ENCODE results near the gene MRAP2. TPM values are rescaled to one million over a fixed set of nuclear protein-coding genes. Genes with fewer than 3 reads are reported as not detected.
"Not testable (repeated sequence)": the region's sequence is repeated elsewhere in the genome, so short reads cannot be mapped to it uniquely, and the experiment has no call there.

The MRAP2 gene
- total and polyA plus RNA-seq, 5 experiments from 2014 or later = not detected

- H3K27me3 Mint-ChIP-seq, DNase-seq, POLR2A ChIA-PET, H3K27ac Mint-ChIP-seq, ATAC-seq, H3K4me3 Mint-ChIP-seq, H3K4me1 Mint-ChIP-seq: not testable (repeated sequence)
- Mint-ChIP-seq H3K36me3 (peaks cover 21 to 49% (median 23%) of the 10 kb centered on the region in 3 donors), H3K9me3 (peaks cover 0 to 30% (median 9%) of the 10 kb centered on the region in 9 donors)
Measured at GRCh38 chr6:84133385-84133784, 99.8 kb downstream of the MRAP2 start.

- H3K4me1 Mint-ChIP-seq = no peaks in the 10 kb centered on the region
Measured at GRCh38 chr6:84135291-84135690, 101.7 kb downstream of the MRAP2 start.

GRCh38 chr6:84136364-84137050 lies 102.9 kb downstream of the MRAP2 start:
- POLR2A ChIA-PET = no interaction called here
- no peaks in the 10 kb centered on the region for H3K4me1 Mint-ChIP-seq
- no peak for ATAC-seq
- peaks cover 22 to 69% (median 45%) of the 10 kb centered on the region in 3 donors for H3K36me3 Mint-ChIP-seq
- no peaks in the 10 kb centered on the region for H3K27me3 Mint-ChIP-seq
- H3K27ac Mint-ChIP-seq = no peak overlapping the region
- no peak overlapping the region for H3K4me3 Mint-ChIP-seq
- DNase-seq = no peak
- peaks cover 0 to 14% (median 4%) of the 10 kb centered on the region in 9 donors for H3K9me3 Mint-ChIP-seq

More at GRCh38 chr6:84135291-84135690, 101.7 kb downstream of the MRAP2 start:
- Mint-ChIP-seq H3K4me3 (no peak overlapping the region), H3K27me3 (no peaks in the 10 kb centered on the region), H3K36me3 (peaks cover 20 to 67% (median 37%) of the 10 kb centered on the region in 3 donors), H3K9me3 (peaks cover 0 to 26% (median 9%) of the 10 kb centered on the region in 9 donors), H3K27ac (no peak overlapping the region)
- ATAC-seq (no peak), DNase-seq (no peak)
- POLR2A ChIA-PET = no interaction called here

GRCh38 chr6:84137051-84137375 lies 103.4 kb downstream of the MRAP2 start:
- POLR2A ChIA-PET = no interaction called here
- no peak overlapping the region for H3K4me3 Mint-ChIP-seq
- no peak for DNase-seq
- no peaks in the 10 kb centered on the region for H3K4me1 Mint-ChIP-seq
- ATAC-seq = no peak
- peaks cover 0 to 9% (median 4%) of the 10 kb centered on the region in 9 donors for H3K9me3 Mint-ChIP-seq
- H3K36me3 Mint-ChIP-seq = peaks cover 27 to 72% (median 50%) of the 10 kb centered on the region in 3 donors
- H3K27ac Mint-ChIP-seq = no peak overlapping the region
- no peaks in the 10 kb centered on the region for H3K27me3 Mint-ChIP-seq

GRCh38 chr6:84137989-84138575 lies 104.5 kb downstream of the MRAP2 start:
- peaks cover 0 to 3% (median 0%) of the 10 kb centered on the region in 9 donors for H3K9me3 Mint-ChIP-seq
- no peaks in the 10 kb centered on the region for H3K4me1 Mint-ChIP-seq
- no peak overlapping the region for H3K27ac Mint-ChIP-seq
- peaks cover 24 to 65% (median 56%) of the 10 kb centered on the region in 3 donors for H3K36me3 Mint-ChIP-seq
- ATAC-seq (no peak), DNase-seq (no peak)
- H3K27me3 Mint-ChIP-seq = no peaks in the 10 kb centered on the region
- POLR2A ChIA-PET = no interaction called here
- H3K4me3 Mint-ChIP-seq = no peak overlapping the region

GRCh38 chr6:84139311-84139710 lies 105.7 kb downstream of the MRAP2 start:
- Mint-ChIP-seq H3K27ac (no peak overlapping the region), H3K27me3 (no peaks in the 10 kb centered on the region), H3K36me3 (peaks cover 24 to 62% (median 60%) of the 10 kb centered on the region in 3 donors), H3K4me3 (no peak overlapping the region), H3K4me1 (no peaks in the 10 kb centered on the region), H3K9me3 (peaks cover 0 to 3% (median 0%) of the 10 kb centered on the region in 9 donors)
- no peak for ATAC-seq
- POLR2A ChIA-PET = no interaction called here
- no peak for DNase-seq

Other genes starting within 250 kb of the MRAP2 start
- not detected for gene RIPPLY2, start 180.4 kb upstream of the MRAP2 start, total RNA-seq
- not detected for gene RIPPLY2, start 180.4 kb upstream of the MRAP2 start, polyA plus RNA-seq
- gene CYB5R4, start 174.1 kb upstream of the MRAP2 start, total RNA-seq = 10 to 100 TPM; 17.2 to 20.8 TPM
- 10 to 100 TPM; 23.4 to 32.5 (median 26.2) TPM for gene CYB5R4, start 174.1 kb upstream of the MRAP2 start, polyA plus RNA-seq
- 1 to 10 TPM; 9.1 to 9.4 TPM for gene CEP162, start 193.9 kb downstream of the MRAP2 start, total RNA-seq
- 1 to 10 TPM; 2.4 to 7.7 (median 7.6) TPM for gene CEP162, start 193.9 kb downstream of the MRAP2 start, polyA plus RNA-seq